ENCODE results near the gene RHOV.
"Not testable (repeated sequence)": the region's sequence is repeated elsewhere in the genome, so short reads cannot be mapped to it uniquely, and the experiment has no call there.

RHOV gene

GRCh38 chr15:40871749-40872617 is 2.1 kb downstream of the RHOV start:
- peak; percentile 24 for DNase-seq

DNA sequence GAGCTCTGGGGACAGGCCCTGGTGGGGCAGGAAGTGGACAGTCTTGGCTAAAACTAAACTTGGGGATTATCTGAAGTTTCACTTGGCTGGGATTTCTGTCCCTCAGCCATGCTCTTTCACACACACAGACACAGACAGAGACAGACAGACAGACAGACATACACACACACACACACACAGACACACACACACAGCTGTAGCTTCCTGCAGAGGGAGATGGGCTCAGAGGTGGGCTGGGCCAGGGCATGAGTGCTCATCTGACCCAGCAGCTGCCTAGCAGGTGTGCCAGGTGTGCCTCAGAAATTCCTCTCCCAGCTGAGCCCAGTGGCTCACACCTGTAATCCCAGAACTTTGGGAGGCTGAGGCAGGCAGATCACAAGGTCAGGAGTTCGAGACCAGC is 3.3 kb downstream of the RHOV start:
- no peak for DNase-seq

GRCh38 chr15:40869686-40870085 is 4.3 kb downstream of the RHOV start:
- no peak for DNase-seq

DNA sequence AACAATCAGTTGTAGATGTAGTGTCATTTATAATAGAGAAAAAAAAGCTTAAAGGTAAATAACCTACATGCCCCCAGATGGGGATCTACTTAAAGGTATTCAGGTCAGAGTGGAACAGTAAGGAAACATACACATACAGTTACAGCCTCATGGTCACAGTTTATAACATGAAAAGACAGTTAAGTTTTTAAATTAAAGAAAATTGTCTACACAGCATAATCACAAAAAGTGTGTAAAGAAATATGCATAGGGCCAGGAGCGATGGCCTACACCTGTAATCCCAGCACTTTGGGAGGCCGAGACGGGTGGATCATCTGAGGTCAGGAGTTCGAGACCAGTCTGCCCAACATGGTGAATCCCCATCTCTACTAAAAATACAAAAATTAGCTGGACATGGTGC is 6.8 kb downstream of the RHOV start:
- DNase-seq: no peak

DNA sequence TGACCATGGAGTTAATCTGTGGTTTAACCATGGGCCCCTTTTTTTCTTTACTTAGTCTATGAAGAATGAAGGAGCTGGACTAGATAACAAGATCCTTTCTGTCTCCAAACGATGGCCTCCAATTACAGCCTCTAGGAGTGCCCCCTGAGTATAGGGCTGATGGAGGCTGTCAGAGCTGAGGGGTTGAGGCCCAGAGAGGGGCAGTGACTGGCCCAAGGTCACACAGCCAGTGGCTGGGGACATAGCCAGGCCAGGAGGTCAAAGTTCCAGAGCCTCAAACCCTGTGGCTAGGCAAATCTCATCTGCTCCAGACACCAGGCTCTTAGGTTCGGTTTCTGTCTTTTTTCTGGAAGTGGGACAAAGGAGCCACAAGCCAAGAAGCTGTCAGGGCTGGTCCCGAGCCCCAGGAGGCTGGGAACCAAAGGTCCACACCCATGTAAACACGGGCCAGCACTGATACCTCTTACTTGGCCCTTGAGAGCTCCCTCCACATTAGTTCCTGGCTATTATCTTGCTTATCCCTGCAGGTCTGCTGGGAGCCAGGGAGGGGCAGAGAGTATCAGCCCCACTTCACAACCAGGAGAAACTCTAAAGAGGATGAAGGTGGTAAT is 10.3 kb downstream of the RHOV start:
- DNase-seq: no peak

- not testable (repeated sequence) for DNase-seq
Measured at GRCh38 chr15:40861147-40861546, 12.9 kb downstream of the RHOV start.

GRCh38 chr15:40859206-40859851 is 14.7 kb downstream of the RHOV start:
- peak; percentile 82 for DNase-seq

- no peak for DNase-seq
Measured at GRCh38 chr15:40858706-40859105, 15.3 kb downstream of the RHOV start.

DNA sequence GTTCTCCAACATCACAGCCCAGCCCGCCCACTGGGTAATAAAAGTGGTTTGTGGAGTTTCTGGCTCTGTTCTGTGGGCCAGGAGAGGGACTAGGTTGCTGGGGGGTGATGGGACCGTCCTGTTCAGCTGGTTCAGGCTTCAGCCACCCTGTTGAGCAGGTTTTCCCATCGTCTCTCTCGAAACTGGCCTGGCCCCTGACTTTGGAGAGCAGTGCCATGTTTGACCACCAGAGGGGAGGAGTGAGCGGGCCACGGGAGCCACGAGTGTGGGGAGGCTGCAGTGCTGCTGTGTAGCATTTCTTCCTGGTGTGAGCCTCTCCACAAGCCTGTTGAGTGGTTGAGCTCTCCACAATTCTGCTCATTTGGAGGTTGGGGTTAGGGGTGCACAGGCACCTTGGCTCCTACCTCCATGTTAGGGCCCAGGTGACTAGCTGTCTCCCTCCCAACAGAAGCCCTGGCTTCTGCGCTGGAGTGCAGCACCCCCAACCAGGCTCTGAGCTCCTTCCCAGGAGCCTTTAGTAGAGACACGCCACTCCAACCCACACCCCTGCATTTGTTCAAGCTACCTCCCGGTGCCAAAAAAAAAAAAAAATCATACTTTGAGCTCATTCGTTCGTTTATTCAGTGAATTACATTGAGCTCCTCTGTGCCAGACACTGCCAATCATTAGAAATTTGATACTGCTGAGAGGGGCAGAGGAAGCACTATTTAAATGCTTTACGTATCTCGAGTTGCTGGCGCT is 16.3 kb downstream of the RHOV start:
- DNase-seq: peak; percentile 79

DNA sequence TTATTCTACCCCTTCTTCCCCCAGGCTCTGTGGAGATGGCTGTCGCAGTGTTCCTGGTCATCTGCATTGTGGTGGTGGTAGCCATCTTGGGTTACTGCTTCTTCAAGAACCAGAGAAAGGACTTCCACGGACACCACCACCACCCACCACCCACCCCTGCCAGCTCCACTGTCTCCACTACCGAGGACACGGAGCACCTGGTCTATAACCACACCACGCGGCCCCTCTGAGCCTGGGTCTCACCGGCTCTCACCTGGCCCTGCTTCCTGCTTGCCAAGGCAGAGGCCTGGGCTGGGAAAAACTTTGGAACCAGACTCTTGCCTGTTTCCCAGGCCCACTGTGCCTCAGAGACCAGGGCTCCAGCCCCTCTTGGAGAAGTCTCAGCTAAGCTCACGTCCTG is 17.3 kb downstream of the RHOV start:
- no peak for DNase-seq

- no peak for DNase-seq
Measured at GRCh38 chr15:40855706-40856234, 18.3 kb downstream of the RHOV start.

- no peak for DNase-seq
Measured at GRCh38 chr15:40854161-40854560, 19.9 kb downstream of the RHOV start.

DNA sequence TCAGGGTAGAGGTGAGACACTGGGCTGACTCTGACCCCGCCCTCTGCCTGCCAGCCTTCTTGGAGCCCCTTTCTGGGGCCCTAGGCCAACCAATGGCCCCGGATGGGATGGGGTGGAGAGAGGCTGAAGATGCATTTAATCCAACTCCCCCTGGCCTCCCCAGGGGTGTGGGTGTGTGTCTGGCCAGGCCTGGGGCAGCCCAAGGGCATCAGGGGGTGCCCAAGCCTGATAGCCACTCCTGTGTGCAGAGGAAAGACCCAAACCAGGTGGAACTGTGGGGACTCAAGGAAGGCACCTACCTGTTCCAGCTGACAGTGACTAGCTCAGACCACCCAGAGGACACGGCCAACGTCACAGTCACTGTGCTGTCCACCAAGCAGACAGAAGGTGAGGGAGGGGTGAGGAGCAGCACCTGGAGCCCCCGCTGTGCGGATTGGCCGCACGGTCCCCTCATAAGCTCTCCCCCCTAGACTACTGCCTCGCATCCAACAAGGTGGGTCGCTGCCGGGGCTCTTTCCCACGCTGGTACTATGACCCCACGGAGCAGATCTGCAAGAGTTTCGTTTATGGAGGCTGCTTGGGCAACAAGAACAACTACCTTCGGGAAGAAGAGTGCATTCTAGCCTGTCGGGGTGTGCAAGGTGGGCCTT is 20.7 kb downstream of the RHOV start:
- no peak for DNase-seq

DNA sequence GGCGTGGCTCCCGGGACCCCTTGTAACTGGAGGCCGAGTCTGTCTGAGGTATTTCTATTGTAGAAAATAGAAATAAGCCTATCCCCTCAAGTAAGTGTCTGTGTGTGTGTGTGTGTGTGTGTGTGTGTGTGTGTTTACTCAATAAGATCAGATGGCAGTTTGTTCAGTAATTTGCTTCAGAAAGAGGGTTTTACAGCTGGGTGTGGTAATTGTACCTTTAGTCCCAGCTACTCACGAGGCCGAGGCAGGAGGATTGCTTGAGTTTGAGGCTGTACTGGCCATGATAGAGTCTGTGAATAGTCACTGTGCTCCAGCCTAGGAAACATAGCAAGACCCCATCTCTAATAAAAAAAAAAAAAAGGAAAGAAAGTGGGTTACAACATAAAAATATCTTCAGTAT is 21.5 kb downstream of the RHOV start:
- no peak for DNase-seq

- no peak for DNase-seq
Measured at GRCh38 chr15:40850576-40851112, 23.4 kb downstream of the RHOV start.

GRCh38 chr15:40847223-40847961 is 26.6 kb downstream of the RHOV start:
- DNase-seq: no peak

DNA sequence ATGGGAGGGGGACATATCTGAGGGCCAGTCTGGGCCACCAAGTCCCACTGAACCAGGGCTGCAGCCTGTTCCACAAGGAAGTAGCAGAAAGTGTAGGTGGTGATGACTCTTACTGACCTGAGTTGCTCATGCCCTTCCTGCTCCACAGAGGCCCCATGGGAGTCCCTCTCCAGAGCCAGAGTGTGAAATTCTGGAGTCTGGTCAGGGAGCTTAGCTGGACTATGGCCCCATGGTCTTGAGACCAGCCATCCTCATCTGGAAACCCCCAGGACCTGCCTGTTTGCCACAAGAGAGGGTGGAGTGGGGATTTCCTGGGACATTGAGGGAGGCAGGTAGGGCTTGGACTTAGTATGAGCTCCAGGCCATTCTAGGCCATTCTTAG is 27.2 kb downstream of the RHOV start:
- DNase-seq: no peak

GRCh38 chr15:40845511-40846284 is 28.3 kb downstream of the RHOV start:
- DNase-seq: no peak

- DNase-seq: no peak
Measured at GRCh38 chr15:40845036-40845435, 29.0 kb downstream of the RHOV start.

DNA sequence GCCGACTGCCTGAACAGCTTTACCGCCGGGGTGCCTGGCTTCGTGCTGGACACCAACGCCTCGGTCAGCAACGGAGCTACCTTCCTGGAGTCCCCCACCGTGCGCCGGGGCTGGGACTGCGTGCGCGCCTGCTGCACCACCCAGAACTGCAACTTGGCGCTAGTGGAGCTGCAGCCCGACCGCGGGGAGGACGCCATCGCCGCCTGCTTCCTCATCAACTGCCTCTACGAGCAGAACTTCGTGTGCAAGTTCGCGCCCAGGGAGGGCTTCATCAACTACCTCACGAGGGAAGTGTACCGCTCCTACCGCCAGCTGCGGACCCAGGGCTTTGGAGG is 29.4 kb downstream of the RHOV start:
- DNase-seq: peak; percentile 43

Data from stimulated activated CD4-positive, alpha-beta T cell treated with anti-CD3 and anti-CD28 coated beads, Interleukin-4, amount 100 ng/mL, for 1 hour (primary cell).